ENCODE results near the gene TSPAN32. TPM values are rescaled to one million over a fixed set of nuclear protein-coding genes. Genes with fewer than 3 reads are reported as not detected.

Gene TSPAN32
- total RNA-seq, 1 experiment from 2014 or later: not detected

GRCh38 chr11:2314136-2314524 is 12.3 kb downstream of the TSPAN32 start:
- no TSS peak for BruUV-seq (replicated peaks)
- DNase-seq (ENCODE audit: low read depth, low spot score): no peak
- POLR2A ChIA-PET: no interaction called here

More at GRCh38 chr11:2314136-2314524, 12.3 kb downstream of the TSPAN32 start:
- ATAC-seq: no peak
- H3K27ac ChIP-seq (ENCODE audit: low read depth, low read length): no peak overlapping the region
- no peaks in the 10 kb centered on the region for H3K9me3 ChIP-seq (ENCODE audit: control insufficient read depth in 1 of 2, insufficient read depth in 1 of 2, low read depth in 1 of 2, low read length in 2 of 2)
- no peaks in the 10 kb centered on the region for H3K27me3 ChIP-seq (ENCODE audit: insufficient read depth, low read length)
- H3K4me2 ChIP-seq (ENCODE audit: low read length): no peak overlapping the region
- H3K79me2 ChIP-seq (ENCODE audit: insufficient read depth, low read length): no peaks in the 10 kb centered on the region
- H3K9ac ChIP-seq (ENCODE audit: low read length): no peak overlapping the region
- no peak overlapping the region for H3K4me3 ChIP-seq (replicated peaks in 1 of 2; ENCODE audit: low read depth in 1 of 2, low read length in 2 of 2)
- peaks cover 0 to 20% of the 10 kb centered on the region in 2 experiments for H3K4me1 ChIP-seq (ENCODE audit: control insufficient read depth in 1 of 2, insufficient read depth in 2 of 2, low read length in 2 of 2)
- H4K20me1 ChIP-seq (ENCODE audit: insufficient read depth): no peaks in the 10 kb centered on the region
- no peaks in the 10 kb centered on the region for H3K36me3 ChIP-seq (ENCODE audit: control insufficient read depth in 1 of 2, insufficient read depth in 2 of 2, low read length in 2 of 2)
- no peak overlapping the region for H2AFZ ChIP-seq (ENCODE audit: low read depth, low read length, poor library complexity, severe bottlenecking)
- RAD21 ChIA-PET (ENCODE audit: low non-redundant PET in 1 of 2, low total read pairs in 2 of 2, uncharacterized antibody in 2 of 2, unreplicated experiment in 2 of 2): no interaction called here
- H3K9me2 ChIP-seq (ENCODE audit: insufficient read depth): no peaks in the 10 kb centered on the region
- intact Hi-C loops (cut with micrococcal nuclease): no loop called here
- CTCF ChIA-PET: interaction anchor here (1.6 kb wide), 1 partner anchor 10 kb away, joined by 3 read pairs; no protein-coding TSS in a partner anchor
- TF ChIP-seq POLR2AphosphoS5 (IDR thresholded peaks at IDR 0.05; ENCODE audit: low read depth, low read length): no peak
- no peak for TF ChIP-seq RAD21 (IDR thresholded peaks at IDR 0.05; ENCODE audit: low read depth)
- TF ChIP-seq MAX (IDR thresholded peaks at IDR 0.05): no peak
- TF ChIP-seq CEBPB (IDR thresholded peaks at IDR 0.05; ENCODE audit: low read depth): no peak
- TF ChIP-seq YY1 (IDR thresholded peaks at IDR 0.05; ENCODE audit: extremely low read depth, insufficient replicate concordance, low read depth, low read length): no peak
- TF ChIP-seq REST (IDR thresholded peaks at IDR 0.05; ENCODE audit: low read depth): no peak

Data from HCT116 (cell line).